G401 (cell line): ENCODE data around the gene AVPI1. TPM values are rescaled to one million over a fixed set of nuclear protein-coding genes. Genes with fewer than 3 reads are reported as not detected.
A peak's percentile ranks its signal among the peaks of the same experiment; 100 is the strongest.
"Not testable (repeated sequence)": the region's sequence is repeated elsewhere in the genome, so short reads cannot be mapped to it uniquely, and the experiment has no call there.

Source experiments
- DNase-seq: peaks from one replicate; pipeline ENCODE4 v3.0.0-alpha.2; 2015; ENCODE audit warnings: low spot score
- in situ Hi-C: cut with HindIII; loops from 2 replicates; pipeline ENCODE4 v1.10.0; 2016; ENCODE audit warnings: low sequenced_read_pairs, mixed read lengths
- total RNA-seq: library from RNA; depleted of rRNA; stranded (reverse); fragments of >200 nt; shearing (Covaris generic); gene quantifications from 2 replicates; pipeline ENCODE4 v1.2.3, GENCODE V29; 2014

Gene AVPI1
- total RNA-seq, 1 experiment from 2014 or later: 19.1 TPM

DNA sequence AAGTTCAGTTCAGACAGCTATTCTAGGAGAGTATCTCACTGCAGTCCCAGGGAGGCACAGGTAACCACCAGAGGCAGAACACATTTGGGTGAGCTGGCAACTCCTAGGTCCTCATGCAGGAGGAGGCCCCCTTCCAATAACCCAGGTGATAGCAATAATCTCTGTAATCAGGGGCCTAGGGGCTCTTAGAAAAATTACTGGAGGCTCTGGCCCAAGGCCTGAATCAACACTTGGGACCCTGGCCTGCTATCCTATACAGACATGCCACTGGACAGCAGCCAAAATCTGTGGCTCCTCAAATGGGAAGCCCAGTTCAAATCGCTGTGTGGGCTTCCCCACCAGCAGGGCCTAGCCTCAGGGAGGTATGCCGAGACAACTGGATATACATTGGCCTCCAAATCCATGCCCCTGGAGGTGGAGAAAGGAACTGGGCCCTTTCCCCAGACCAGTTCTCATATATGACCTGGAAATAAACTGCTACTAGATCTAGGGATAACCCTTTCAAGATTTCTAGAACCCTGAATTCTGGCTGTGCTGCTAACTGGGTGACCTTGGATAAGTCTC, 1.6 kb downstream of the AVPI1 start:
- peak; percentile 34 for DNase-seq
- in situ Hi-C loops: loop anchor here (5.0 kb wide), 1 partner anchor 42 kb away; no protein-coding TSS in a partner anchor

DNA sequence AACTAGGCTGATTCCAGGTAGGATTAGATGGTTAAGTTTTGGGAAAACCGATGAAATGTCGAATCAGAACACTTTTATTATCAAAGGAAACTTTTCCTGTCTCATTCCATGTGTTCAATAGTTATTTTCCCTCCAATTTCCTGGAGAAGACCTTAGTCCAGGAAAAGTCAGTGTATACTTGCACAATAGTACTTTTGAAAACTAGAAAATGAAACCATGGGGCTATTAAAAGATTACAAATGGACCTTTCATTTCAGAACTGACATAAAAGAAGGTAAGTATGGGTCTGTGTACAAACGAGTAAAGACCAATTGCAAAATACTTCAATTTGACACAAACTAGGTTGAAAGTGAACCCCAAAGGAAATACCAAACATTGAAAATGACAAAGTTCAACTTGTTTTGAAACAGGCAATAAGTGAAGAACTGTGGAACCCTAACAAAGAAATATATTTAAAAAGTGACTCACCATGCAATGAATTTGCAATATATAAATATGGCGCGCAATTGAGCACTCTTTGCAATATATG, 2.1 kb downstream of the AVPI1 start:
- DNase-seq: peak; percentile 10
- in situ Hi-C loops: loop anchor here (5.0 kb wide), 1 partner anchor 42 kb away; no protein-coding TSS in a partner anchor

DNA sequence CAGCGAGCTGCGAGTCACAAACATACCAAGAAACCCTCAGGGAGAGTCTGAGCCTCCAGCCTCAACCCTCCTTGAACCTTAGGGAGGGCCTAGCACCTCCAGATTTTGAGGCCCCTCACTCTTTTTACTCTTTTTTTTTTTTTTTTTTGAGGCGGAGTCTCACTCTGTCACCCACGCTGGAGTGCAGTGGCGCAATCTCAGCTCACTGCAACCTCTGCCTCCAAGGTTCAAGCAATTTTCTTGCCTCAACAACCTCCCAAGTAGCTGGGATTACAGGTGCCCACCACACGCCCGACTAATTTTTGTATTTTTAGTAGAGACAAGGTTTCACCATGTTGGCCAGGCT, 2.7 kb downstream of the AVPI1 start:
- DNase-seq, in situ Hi-C loops: not testable (repeated sequence)

DNA sequence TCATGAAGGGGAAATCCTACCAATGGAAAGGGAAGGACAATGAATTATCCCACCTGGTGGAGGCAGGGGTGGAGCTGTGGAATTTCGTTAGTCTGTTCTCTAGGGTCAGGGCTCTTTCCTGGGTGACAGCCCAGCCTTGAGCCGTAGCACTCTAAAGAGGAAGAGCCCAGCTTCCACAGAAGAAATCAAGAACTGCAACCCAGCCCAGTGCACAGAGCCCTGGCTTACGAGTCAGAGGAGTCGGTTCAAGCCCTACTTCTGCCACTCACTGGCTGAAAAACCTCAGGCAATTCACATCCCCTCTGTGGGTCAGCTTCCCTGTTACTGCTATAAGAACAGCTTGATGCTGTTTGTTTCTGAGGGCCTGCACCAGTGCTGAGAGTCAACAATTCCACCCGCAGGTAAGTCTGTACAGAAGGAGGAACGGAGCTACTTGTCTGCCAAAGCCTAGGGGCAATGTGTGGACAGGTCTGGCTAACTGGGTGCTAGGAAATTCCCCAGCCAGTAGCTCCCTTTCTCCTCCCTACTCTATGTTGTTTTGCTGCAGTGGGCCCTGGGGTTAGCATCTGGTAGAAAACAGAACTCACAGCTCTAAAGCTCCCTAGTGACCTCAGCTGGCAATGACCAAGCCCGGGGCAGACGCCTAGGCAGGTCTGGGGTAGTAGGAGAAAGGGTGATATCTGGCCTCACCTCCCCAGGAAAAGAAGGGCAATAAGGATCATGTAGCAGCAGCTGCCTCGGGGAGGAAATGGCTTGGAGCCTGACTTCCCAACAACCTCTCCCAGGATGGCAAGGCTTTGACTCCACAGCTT, 3.3 kb downstream of the AVPI1 start:
- in situ Hi-C loops: no loop called here
- DNase-seq: peak; percentile 44

DNA sequence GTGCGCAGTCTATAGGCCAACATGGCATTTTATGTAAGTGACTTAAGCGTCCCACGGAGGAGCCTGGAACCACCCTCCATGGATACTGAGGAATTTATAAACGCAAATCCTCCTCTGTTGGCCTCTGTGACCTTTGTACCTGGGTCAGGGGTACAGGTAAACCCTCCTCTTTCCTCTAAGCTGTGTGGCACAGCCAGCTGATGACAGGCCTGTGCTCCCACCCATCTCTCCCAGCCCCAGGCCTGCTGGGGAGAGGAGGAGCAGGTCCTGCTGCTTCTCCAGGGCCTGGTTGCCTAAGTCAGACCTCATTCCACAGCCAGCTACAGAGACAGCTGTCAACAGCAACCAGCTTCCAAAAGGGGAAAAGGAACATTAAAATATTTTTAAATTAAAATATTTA, 5.0 kb downstream of the AVPI1 start:
- in situ Hi-C loops: no loop called here
- no peak for DNase-seq

DNA sequence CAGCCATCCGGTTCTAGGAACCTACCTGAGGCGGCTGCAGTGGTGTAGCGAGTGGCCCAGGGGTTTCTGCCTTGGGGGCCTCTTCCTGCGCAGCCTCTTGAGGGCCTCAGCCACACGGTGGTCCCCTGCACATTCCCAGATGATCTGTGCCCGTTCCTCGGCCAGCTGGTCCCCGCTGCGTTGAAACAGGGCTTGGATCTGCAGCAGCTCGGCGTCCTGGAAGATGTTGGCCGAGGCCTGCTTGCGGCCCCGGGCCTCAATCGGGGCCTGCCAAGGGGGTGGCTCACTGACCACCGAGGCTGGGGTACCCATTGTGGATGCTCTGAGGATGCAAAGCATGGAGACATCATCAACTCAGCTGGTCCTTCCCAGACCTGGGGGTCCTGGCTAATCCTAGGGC, 7.4 kb downstream of the AVPI1 start:
- in situ Hi-C loops: no loop called here
- DNase-seq: no peak

DNA sequence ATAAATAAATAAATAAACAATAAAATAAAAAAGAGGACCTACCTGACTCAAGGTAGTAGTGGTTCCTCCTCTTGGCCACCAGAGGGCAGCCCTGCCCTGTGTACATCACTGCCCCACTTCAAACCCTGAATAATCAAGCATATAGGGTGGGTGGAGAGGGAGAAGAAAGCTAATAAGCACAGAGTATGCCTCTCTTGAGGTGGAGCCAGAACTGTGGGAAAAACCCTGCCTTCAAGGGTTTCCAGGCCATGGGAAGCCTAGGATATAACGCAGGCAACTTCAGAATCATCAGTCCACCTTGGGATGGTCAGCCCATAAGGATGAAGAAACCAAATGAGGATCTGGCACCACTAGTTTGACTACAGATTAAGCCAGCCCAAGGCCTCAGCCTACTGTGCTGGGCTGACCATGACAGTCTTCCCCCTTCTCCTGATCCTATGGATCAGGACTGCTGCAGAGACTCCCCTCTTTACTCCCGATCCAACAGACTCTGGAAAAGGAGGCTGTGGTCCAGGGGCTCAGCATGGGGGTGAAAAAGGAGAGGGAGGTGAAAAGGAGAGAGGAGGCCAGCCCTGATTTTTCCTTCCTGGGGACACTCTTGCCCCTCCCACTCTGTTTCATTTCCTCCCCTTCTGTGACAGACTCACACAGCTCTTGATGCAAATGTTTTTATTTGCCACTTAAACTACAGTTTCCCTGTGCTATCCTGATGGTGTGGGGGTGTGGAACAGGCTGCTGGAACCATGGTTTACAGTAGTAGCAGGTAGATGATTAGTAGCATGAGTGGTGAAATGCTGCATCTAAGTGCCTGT, 10.1 kb downstream of the AVPI1 start:
- peak; percentile 84 for DNase-seq
- in situ Hi-C loops: no loop called here

DNA sequence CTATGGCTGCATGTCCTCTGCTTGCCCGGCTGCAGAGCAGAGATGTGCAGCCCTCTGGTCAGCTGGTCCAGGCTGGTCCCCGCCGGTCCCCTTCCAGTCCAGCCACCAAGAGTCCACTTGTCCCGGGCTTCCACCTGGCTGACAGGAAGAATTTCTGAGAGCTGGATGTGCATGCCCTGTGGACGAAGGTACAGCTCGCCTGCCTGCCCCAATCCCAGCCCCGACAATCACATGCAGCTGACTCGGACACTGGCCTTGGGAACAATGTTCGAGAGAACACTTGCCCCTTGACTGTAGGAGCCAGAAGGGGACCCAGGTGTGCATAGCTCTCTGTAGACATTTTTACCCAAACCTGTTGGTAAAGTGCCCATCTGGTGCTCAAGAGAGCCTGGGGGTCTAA, 11.8 kb downstream of the AVPI1 start:
- DNase-seq: no peak
- in situ Hi-C loops: no loop called here

DNA sequence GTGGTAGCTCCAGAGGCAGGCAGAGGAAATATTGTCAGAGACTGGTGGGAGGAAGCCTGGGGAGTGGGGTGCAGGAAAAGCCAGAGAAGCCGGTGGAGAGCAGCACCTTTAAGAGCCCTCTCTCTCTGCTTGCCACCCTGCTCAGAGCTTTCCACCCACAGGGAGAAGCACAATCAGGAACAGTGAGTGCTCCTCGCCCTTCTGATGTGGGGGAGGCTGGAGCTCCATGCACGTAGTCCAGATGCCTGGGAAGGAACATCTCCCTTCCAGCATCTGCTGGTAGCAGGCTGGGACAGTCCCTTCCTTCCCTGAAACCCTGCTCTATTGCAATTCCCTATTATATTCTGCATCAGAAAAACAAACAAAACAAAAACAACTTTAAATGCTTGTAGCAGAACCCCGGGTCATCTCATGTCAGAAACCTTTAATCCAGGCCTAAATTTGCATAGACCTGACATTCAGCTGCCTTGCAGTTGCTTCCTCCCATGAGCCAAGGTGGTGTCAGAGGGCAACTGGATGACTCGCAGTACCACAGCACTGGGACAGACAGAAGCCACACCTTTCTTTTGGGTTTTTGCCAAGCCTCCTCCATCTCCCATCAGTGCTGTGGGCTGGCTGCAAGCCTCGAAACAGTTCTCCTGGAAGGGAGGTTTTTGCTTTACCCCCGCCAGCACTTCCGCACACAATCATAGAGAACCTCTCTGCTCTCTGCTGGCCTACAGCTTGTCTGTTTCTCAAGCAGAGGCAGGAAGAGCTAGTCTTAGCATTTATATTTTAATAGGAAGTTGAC, 13.1 kb downstream of the AVPI1 start:
- DNase-seq: no peak
- in situ Hi-C loops: no loop called here

DNA sequence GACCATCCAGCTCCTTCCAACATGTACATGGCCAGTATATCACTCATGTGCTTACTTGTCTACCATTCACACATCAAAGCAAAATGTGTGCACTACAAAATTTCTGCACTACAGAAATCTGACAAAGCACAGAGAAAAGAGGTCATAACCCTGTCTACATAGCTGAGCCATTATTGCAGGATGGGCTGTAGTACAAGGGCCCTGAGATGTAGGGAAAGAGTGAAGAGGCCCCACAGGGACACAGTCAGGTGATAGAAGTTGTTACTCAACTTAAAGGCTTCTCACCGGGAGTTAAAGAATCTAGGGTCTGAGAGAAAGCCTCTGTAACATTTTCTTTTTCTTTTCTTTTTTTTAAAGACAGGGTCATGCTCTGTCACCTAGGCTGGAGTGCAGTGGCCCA, 17.5 kb downstream of the AVPI1 start:
- DNase-seq: no peak
- in situ Hi-C loops: no loop called here

DNA sequence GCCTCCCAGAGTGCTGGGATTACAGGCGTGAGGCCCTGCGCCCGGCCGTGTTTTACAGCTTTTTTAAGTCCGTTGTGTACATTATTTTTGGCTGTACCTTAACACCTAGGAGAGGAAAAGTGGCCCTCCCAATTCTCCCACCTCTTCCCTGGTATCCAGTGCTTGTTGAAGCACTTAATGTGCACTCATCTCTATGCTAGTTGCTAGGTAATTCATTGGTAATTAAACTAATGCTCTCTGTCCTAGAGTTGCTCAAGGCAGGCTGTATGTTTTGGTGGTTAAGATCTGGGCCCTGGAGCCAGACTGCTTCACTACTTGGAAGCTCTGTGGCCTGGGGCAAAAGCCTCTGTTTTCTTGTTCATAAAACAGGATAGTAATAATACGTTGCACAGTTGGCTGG, 19.6 kb downstream of the AVPI1 start:
- in situ Hi-C loops: no loop called here
- no peak for DNase-seq

DNA sequence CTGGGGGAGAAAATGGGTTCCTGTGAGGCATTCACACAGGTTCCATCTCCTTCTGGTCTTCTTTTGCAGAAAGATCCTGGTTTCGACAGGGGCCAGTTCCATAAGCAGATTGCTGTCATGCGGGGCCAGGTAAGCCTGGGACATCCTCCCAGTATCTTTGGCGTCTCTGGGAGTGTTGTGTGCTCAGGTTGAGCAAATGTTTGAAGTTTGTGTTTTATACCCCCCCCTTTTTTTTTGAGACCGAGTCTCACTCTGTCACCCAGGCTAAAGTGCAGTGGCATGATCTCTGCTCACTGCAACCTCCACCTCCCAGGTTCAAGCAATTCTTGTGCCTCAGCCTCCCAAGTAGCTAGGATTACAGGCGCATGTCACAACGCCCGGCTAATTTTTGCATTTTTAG, 20.0 kb downstream of the AVPI1 start:
- DNase-seq: no peak
- in situ Hi-C loops: no loop called here

DNA sequence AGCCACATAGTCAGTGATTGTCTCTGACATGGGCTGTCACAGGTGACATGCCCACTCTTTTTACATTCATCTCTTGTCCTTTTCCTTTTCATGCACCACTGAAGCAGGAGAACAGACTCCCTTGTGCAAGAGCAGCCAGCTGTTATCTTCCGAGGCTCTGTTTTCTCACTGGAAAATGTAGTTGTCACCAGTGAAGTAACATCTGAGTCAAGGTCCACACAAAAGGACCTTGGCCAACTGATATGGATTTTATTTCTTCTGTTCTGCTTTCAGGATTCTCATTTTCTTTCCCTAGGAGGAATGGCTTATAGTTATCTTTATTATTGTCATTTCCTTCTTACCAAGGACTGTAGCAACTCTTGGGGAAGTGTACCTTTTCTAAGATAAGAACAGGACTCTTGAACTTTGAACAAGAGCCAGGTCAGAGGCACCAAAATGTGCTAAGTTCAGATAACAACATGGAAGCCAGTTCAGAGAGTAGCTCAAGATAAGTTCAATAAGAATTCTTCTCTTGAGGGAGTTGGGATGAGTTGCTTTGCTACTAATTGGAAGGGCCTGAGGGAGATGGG, 22.7 kb downstream of the AVPI1 start:
- in situ Hi-C loops: no loop called here
- DNase-seq: no peak

DNA sequence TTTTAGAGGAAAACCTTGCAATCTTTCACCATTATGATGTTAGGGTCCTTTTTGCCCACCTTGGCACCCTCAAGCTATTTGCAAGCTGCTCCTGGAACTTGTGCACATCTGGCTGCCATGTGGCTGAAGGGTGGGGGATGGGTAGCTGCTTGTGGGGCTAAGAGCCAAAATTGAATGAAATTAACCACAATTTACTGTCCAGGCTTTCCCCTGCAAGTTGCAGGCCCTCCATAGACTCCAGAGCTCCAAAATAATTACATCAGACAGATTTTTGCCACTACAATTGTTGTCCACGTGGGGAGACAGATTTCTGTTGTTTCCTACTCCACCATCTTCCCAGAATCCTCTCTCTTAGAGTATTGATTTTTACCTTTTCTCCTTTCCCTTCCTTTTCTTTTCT, 27.5 kb downstream of the AVPI1 start:
- no peak for DNase-seq
- in situ Hi-C loops: no loop called here

DNA sequence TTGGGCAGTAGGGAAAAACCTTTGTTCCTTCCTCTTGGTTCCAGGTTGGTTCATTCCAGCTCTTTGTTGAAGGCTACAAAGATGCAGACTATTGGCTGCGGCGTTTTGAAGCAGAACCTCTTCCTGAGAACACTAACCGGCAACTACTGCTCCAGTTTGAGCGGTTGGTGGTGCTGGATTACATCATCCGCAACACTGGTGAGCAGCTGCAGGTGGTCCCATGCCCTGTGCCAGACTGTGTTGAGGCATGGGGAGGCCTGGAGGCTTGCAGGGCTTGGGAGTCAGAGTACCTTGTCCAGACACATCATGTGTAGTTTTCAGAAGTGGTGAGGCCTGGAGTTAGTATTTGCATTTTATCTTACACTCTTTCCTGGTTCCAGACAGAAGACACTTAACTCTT, 30.3 kb downstream of the AVPI1 start:
- no peak for DNase-seq
- in situ Hi-C loops: no loop called here

DNA sequence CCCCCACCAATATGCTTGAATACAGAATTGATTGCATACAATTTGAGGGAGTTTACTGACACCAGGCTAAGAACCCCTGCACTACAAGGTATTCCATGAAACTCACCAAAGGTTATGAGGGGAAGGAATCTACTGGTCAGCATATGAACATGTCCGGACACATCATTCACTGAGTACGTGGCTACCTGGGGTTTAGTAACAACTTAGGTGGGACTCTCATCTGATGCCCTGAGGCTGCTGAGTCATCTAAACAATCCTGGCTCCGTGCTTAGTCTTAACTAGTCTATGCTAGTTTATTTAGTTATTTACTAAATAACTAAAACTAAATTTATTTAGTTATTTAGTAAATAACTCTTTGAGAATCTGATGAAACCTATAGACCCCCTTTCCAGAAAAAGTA, 35.3 kb downstream of the AVPI1 start:
- DNase-seq: no peak
- in situ Hi-C loops: no loop called here

DNA sequence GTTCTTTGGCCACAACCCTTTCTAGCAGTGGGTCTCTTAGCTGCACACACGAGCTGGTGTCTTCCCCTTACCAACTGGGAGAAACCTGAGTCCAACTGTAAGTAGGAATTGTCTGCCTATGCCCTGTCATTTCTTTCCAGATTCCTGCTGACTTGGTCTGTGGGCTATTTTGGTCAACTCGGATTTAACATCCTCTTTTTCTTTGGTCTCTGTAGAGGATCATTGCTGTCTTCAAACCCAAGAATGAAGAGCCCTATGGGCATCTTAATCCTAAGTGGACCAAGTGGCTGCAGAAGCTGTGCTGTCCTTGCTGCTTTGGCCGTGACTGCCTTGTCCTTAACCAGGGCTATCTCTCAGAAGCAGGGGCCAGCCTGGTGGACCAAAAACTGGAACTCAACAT, 36.3 kb downstream of the AVPI1 start:
- in situ Hi-C loops: no loop called here
- DNase-seq: no peak

DNA sequence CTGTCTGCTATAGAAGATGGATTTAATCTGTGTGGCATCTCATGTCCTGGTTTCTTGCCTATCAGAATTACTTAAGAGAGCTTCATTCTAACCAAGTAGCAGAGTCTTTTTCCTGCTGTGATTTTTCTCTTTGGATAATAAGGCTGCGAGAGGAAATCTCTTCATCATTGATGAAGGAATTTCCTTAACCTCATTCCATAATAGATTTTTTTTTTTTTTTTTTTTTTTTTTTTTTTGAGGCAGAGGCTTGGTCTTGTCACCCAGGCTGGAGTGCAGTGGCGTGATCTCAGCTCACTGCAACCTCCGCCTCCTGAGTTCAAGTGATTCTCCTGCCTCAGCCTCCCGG, 37.7 kb downstream of the AVPI1 start:
- DNase-seq, in situ Hi-C loops: not testable (repeated sequence)
